Mesenchymal stem cell (in vitro differentiated cells and primary cell): ENCODE data around the gene MCEE.
A peak's percentile ranks its signal among the peaks of the same experiment; 100 is the strongest.
"Not testable (repeated sequence)": the region's sequence is repeated elsewhere in the genome, so short reads cannot be mapped to it uniquely, and the experiment has no call there.

Experiments used
- DNase-seq: peaks from one replicate; pipeline ENCODE4 v3.0.0-alpha.2; 2013
- H2AFZ ChIP-seq: one replicate; pipeline ENCODE4 v1.6.1; 2013; ENCODE audit warnings: low read depth, mild to moderate bottlenecking, control low read depth, inconsistent platforms, low read length, moderate library complexity
- H2AK5ac ChIP-seq: 2 replicates; pipeline ENCODE4 v1.6.1; 2013; ENCODE audit warnings: low read length, moderate library complexity, mild to moderate bottlenecking, inconsistent platforms; ENCODE audit not compliant: severe bottlenecking
- H2BK120ac ChIP-seq: one replicate; pipeline ENCODE4 v1.6.1; 2013; ENCODE audit warnings: low read depth, mild to moderate bottlenecking, inconsistent platforms, low read length, moderate library complexity
- H2BK12ac ChIP-seq, 2 experiments: one replicate each; pipeline ENCODE4 v1.6.1; 2013; ENCODE audit warnings: inconsistent platforms in 2 of 2, low read length in 2 of 2, mild to moderate bottlenecking in 2 of 2, moderate library complexity in 2 of 2, control low read depth in 1 of 2
- H2BK15ac ChIP-seq: one replicate; pipeline ENCODE4 v1.6.1; 2013; ENCODE audit warnings: mild to moderate bottlenecking, low read depth, inconsistent platforms; ENCODE audit not compliant: poor library complexity, severe bottlenecking
- H2BK5ac ChIP-seq: 2 replicates; pipeline ENCODE4 v1.6.1; 2013; ENCODE audit warnings: low read depth, mild to moderate bottlenecking, low read length, control low read depth, inconsistent platforms; ENCODE audit not compliant: poor library complexity, severe bottlenecking
- H3K14ac ChIP-seq, 2 experiments: one replicate each; pipeline ENCODE4 v1.6.1; 2013; ENCODE audit warnings: inconsistent platforms in 2 of 2, low read length in 2 of 2, control low read depth in 1 of 2, mild to moderate bottlenecking in 1 of 2, moderate library complexity in 1 of 2
- H3K18ac ChIP-seq, 2 experiments: one replicate each; pipeline ENCODE4 v1.6.1; 2013; ENCODE audit warnings: inconsistent platforms in 2 of 2, low read length in 2 of 2, control low read depth in 1 of 2, low read depth in 1 of 2, mild to moderate bottlenecking in 1 of 2
- H3K23ac ChIP-seq, 2 experiments: one replicate each; pipeline ENCODE4 v1.6.1; 2013; ENCODE audit warnings: inconsistent platforms in 2 of 2, low read length in 2 of 2, mild to moderate bottlenecking in 2 of 2, moderate library complexity in 2 of 2, control low read depth in 1 of 2
- H3K27ac ChIP-seq: 2 replicates; pipeline ENCODE4 v1.5.1; 2013; ENCODE audit warnings: mild to moderate bottlenecking, moderate library complexity, low read length, control low read depth, inconsistent platforms; ENCODE audit not compliant: poor library complexity, severe bottlenecking
- H3K27me3 ChIP-seq, 2 experiments: 2 replicates each; pipeline versions ENCODE4 v1.6.1 to v1.7.0; 2013; ENCODE audit warnings: low read length in 2 of 2, mild to moderate bottlenecking in 2 of 2, moderate library complexity in 2 of 2, control low read depth in 1 of 2, inconsistent platforms in 1 of 2; ENCODE audit not compliant: control insufficient read depth in 1 of 2, insufficient read depth in 1 of 2
- H3K36me3 ChIP-seq, 2 experiments: 2 replicates each; pipeline versions ENCODE4 v1.6.1 to v1.7.0; 2013; ENCODE audit warnings: low read length in 2 of 2, control low read depth in 1 of 2, inconsistent platforms in 1 of 2, low read depth in 1 of 2, mild to moderate bottlenecking in 1 of 2; ENCODE audit not compliant: insufficient read depth in 2 of 2, control insufficient read depth in 1 of 2
- H3K4ac ChIP-seq, 2 experiments: one replicate each; pipeline ENCODE4 v1.6.1; 2013; ENCODE audit warnings: inconsistent platforms in 2 of 2, low read length in 2 of 2, mild to moderate bottlenecking in 2 of 2, moderate library complexity in 2 of 2, control low read depth in 1 of 2, low read depth in 1 of 2
- H3K4me1 ChIP-seq: 2 replicates; pipeline ENCODE4 v1.6.1; 2013; ENCODE audit warnings: low read depth, low read length, control low read depth; ENCODE audit not compliant: control insufficient read depth, insufficient read depth
- H3K4me2 ChIP-seq: 2 replicates; pipeline ENCODE4 v1.6.1; 2013; ENCODE audit warnings: low read length, mild to moderate bottlenecking, inconsistent platforms; ENCODE audit not compliant: poor library complexity, severe bottlenecking
- H3K4me3 ChIP-seq, 2 experiments: 2 replicates each; pipeline versions ENCODE4 v1.5.1 to v1.7.0; 2013; ENCODE audit warnings: low read length in 2 of 2, mild to moderate bottlenecking in 2 of 2, control low read depth in 1 of 2, low read depth in 1 of 2; ENCODE audit not compliant: insufficient read depth in 1 of 2
- H3K79me1 ChIP-seq: replicated peaks from 2 replicates; pipeline ENCODE4 v1.6.1; 2013; ENCODE audit warnings: mild to moderate bottlenecking, control low read depth, low read length, inconsistent platforms; ENCODE audit not compliant: poor library complexity, severe bottlenecking
- H3K9ac ChIP-seq: 2 replicates; pipeline ENCODE4 v1.7.0; 2013; ENCODE audit warnings: mild to moderate bottlenecking, low read length, moderate library complexity
- H3K9me3 ChIP-seq: 2 replicates; pipeline ENCODE4 v1.7.0; 2013; ENCODE audit warnings: mild to moderate bottlenecking, low read length; ENCODE audit not compliant: control insufficient read depth
- H4K8ac ChIP-seq: one replicate; pipeline ENCODE4 v1.6.1; 2013; ENCODE audit warnings: inconsistent platforms, mild to moderate bottlenecking, low read length, moderate library complexity
- H4K91ac ChIP-seq: one replicate; pipeline ENCODE4 v1.6.1; 2013; ENCODE audit warnings: mild to moderate bottlenecking, low read length, inconsistent platforms
- WGBS: methylation state at CpG from one replicate; pipeline ENCODE4 v1.1.7; 2013; ENCODE audit warnings: mixed read lengths; 5-methylcytosine and 5-hydroxymethylcytosine counted together

The MCEE gene

GRCh38 chr2:71133603-71134002 is 3.6 kb upstream of the MCEE start:
- DNase-seq: no peak
- Histone ChIP-seq H4K91ac (no peak overlapping the region), H3K4ac (no peak overlapping the region), H3K4me1 (peaks cover 3% of the 10 kb centered on the region), H3K14ac (no peak overlapping the region), H2AK5ac (no peak overlapping the region), H3K4me2 (no peak overlapping the region), H3K27ac (no peak overlapping the region), H3K23ac (no peak overlapping the region), H3K18ac (no peak overlapping the region), H3K79me1 (peaks cover 6% of the 10 kb centered on the region), H3K4me3 (no peak overlapping the region), H3K9me3 (no peaks in the 10 kb centered on the region), H2BK5ac (no peak overlapping the region), H3K9ac (no peak overlapping the region), H3K36me3 (peaks cover 17 to 55% of the 10 kb centered on the region in 2 experiments), H2BK120ac (no peak overlapping the region), H4K8ac (no peak overlapping the region), H2BK12ac (no peak overlapping the region), H2AFZ (no peak overlapping the region), H3K27me3 (no peaks in the 10 kb centered on the region), H2BK15ac (no peak overlapping the region)

GRCh38 chr2:71131387-71132166 is 1.5 kb upstream of the MCEE start:
- not testable (repeated sequence) for H3K23ac ChIP-seq

GRCh38 chr2:71130905-71131244 is 846 bp upstream of the MCEE start:
- Histone ChIP-seq H2BK120ac (no peak overlapping the region), H2BK12ac (no peak overlapping the region), H3K79me1 (peaks cover 4% of the 10 kb centered on the region), H3K23ac (peak overlapping the region in 1 of 2 experiments; percentile 48), H4K8ac (no peak overlapping the region), H3K36me3 (peaks cover 11 to 27% of the 10 kb centered on the region in 2 experiments), H3K9me3 (no peaks in the 10 kb centered on the region), H3K4me1 (peaks cover 6% of the 10 kb centered on the region), H2AFZ (no peak overlapping the region), H3K9ac (peak overlapping the region; percentile 97), H2BK15ac (no peak overlapping the region), H2AK5ac (no peak overlapping the region), H2BK5ac (no peak overlapping the region), H3K18ac (peak overlapping the region in 1 of 2 experiments; percentile 19), H3K4ac (no peak overlapping the region), H4K91ac (no peak overlapping the region), H3K27ac (no peak overlapping the region), H3K27me3 (no peaks in the 10 kb centered on the region), H3K4me3 (peak overlapping the region; percentile 90 to 99), H3K4me2 (peak overlapping the region; percentile 90), H3K14ac (no peak overlapping the region)
- WGBS: 0% methylated on average over 3 of the region's 4 CpGs
- peak; percentile 53 for DNase-seq

More at GRCh38 chr2:71131387-71132166, 1.5 kb upstream of the MCEE start:
- not testable (repeated sequence) for H4K91ac ChIP-seq, H3K4me1 ChIP-seq, H3K27ac ChIP-seq, H4K8ac ChIP-seq, H3K18ac ChIP-seq, H3K4ac ChIP-seq, H3K79me1 ChIP-seq, H2AFZ ChIP-seq, H2BK5ac ChIP-seq, H2BK12ac ChIP-seq, H2AK5ac ChIP-seq, H3K27me3 ChIP-seq, H3K9me3 ChIP-seq, DNase-seq, H3K14ac ChIP-seq, H2BK120ac ChIP-seq, H2BK15ac ChIP-seq
- Histone ChIP-seq H3K4me2 (peak overlapping the region; percentile 90), H3K4me3 (peak overlapping the region in 1 of 2 experiments; percentile 99), H3K36me3 (peaks cover 13 to 34% of the 10 kb centered on the region in 2 experiments), H3K9ac (peak overlapping the region; percentile 97)
- 72% methylated on average over 6 of the region's 7 CpGs for WGBS

GRCh38 chr2:71129902-71130151 is 202 bp downstream of the MCEE start:
- Histone ChIP-seq H3K14ac (peak overlapping the region in 1 of 2 experiments; percentile 96), H2BK15ac (peak overlapping the region; percentile 2), H4K8ac (peak overlapping the region; percentile 85), H2AK5ac (peak overlapping the region; percentile 64), H2BK5ac (no peak overlapping the region), H3K79me1 (peaks cover under 1% of the 10 kb centered on the region), H3K9ac (peak overlapping the region; percentile 97), H3K36me3 (peaks cover 4 to 21% of the 10 kb centered on the region in 2 experiments), H3K4me1 (peaks cover 6% of the 10 kb centered on the region), H3K27ac (peak overlapping the region; percentile 87), H3K4me2 (peak overlapping the region; percentile 67), H3K23ac (no peak overlapping the region), H3K27me3 (no peaks in the 10 kb centered on the region), H2AFZ (peak overlapping the region; percentile 87), H3K4me3 (peak overlapping the region; percentile 90 to 99), H4K91ac (peak overlapping the region; percentile 77), H3K9me3 (no peaks in the 10 kb centered on the region), H3K4ac (peak overlapping the region; percentile 46 to 99), H3K18ac (peak overlapping the region; percentile 79 to 98), H2BK12ac (peak overlapping the region in 1 of 2 experiments; percentile 12), H2BK120ac (peak overlapping the region; percentile 21)
- DNase-seq: no peak
- WGBS: under 1% methylated on average over 17 of the region's 17 CpGs
